Gastrocnemius medialis (tissue), 4 donors: ENCODE measurements around the gene MKNK1.

ENCODE experiments used
- POLR2A ChIP-seq, 2 donors: fragments of 450-650 bp; IDR thresholded peaks; one replicate each; pipeline ENCODE4 v1.6.1; 2017; ENCODE audit warnings: antibody characterized with exemption in 2 of 2, mild to moderate bottlenecking in 2 of 2, moderate library complexity in 2 of 2
- TF ChIP-seq, protein P1 (sequence below), 5 experiments: fragments of 450-650 bp in 3 of 5; fragments of 200-600 bp in 2 of 5; sonication (generic) in 2 of 5; IDR thresholded peaks in 4 of 5; conservative IDR thresholded peaks in 1 of 5; 1 replicate in 4 of 5; 2 replicates in 1 of 5; pipeline ENCODE4 v1.5.1; 2016 to 2019; ENCODE audit warnings: antibody characterized with exemption in 5 of 5, mild to moderate bottlenecking in 3 of 5, moderate library complexity in 3 of 5

DNA sequence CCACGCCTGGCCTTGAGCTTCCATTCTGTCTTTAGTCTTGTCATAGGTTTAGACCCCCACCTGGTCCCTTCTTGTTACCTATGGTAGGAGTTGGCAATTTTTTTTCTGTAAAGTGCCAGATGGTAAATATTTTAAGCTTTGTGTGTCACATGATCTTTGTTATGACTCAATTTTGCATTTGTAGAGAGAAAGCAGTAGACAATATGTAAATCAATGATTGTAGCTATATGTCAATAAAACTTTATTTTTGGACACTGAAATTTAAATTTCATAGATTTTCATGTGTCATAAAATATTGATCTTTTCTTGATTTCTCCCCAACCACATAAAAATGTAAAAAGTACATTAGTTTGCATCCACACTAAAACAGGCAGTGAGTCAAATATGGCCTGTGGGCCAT is 8.0 kb downstream of the MKNK1 start:
- TF ChIP-seq POLR2A (IDR thresholded peaks at IDR 0.05) = no peak
- TF ChIP-seq, protein P1, sequence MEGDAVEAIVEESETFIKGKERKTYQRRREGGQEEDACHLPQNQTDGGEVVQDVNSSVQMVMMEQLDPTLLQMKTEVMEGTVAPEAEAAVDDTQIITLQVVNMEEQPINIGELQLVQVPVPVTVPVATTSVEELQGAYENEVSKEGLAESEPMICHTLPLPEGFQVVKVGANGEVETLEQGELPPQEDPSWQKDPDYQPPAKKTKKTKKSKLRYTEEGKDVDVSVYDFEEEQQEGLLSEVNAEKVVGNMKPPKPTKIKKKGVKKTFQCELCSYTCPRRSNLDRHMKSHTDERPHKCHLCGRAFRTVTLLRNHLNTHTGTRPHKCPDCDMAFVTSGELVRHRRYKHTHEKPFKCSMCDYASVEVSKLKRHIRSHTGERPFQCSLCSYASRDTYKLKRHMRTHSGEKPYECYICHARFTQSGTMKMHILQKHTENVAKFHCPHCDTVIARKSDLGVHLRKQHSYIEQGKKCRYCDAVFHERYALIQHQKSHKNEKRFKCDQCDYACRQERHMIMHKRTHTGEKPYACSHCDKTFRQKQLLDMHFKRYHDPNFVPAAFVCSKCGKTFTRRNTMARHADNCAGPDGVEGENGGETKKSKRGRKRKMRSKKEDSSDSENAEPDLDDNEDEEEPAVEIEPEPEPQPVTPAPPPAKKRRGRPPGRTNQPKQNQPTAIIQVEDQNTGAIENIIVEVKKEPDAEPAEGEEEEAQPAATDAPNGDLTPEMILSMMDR (IDR thresholded peaks at IDR 0.05 in 4 of 5, conservative IDR thresholded peaks at IDR 0.05 in 1 of 5) = no peak
